Stimulated activated naive CD4-positive, alpha-beta T cell treated with Interleukin-2 at 50 U/mL for 16 hours (primary cell): Measurements from ENCODE around the gene ALDH1L2.
A peak's percentile ranks its signal among the peaks of the same experiment; 100 is the strongest.

Source experiments
- DNase-seq: peaks from one replicate; lab custom pipeline; 2025; lab: John Stamatoyannopoulos, UW

The ALDH1L2 gene

GRCh38 chr12:105083551-105084105, 630 bp downstream of the ALDH1L2 start:
- DNase-seq, result no peak

- no peak for DNase-seq
These were observed 1.2 kb downstream of the ALDH1L2 start for GRCh38 chr12:105083031-105083430.

GRCh38 chr12:105078712-105079570, 5.3 kb downstream of the ALDH1L2 start:
- no peak for DNase-seq

GRCh38 chr12:105077435-105077834, 6.8 kb downstream of the ALDH1L2 start:
- no peak for DNase-seq

GRCh38 chr12:105076913-105077312, 7.3 kb downstream of the ALDH1L2 start:
- DNase-seq, result no peak

- DNase-seq, result no peak
These were observed 8.2 kb downstream of the ALDH1L2 start for GRCh38 chr12:105076098-105076497.

- DNase-seq, result no peak
These were observed 11.3 kb downstream of the ALDH1L2 start for GRCh38 chr12:105072888-105073488.

GRCh38 chr12:105071981-105072380, 12.3 kb downstream of the ALDH1L2 start:
- no peak for DNase-seq

- DNase-seq, result no peak
These were observed 14.1 kb downstream of the ALDH1L2 start for GRCh38 chr12:105069936-105070702.

GRCh38 chr12:105067511-105068031, 16.7 kb downstream of the ALDH1L2 start:
- no peak for DNase-seq

GRCh38 chr12:105064564-105065178, 19.6 kb downstream of the ALDH1L2 start:
- DNase-seq, result no peak

- DNase-seq, result no peak
These were observed 23.4 kb downstream of the ALDH1L2 start for GRCh38 chr12:105060715-105061378.

- no peak for DNase-seq
These were observed 27.1 kb downstream of the ALDH1L2 start for GRCh38 chr12:105057174-105057573.

- DNase-seq, result peak; percentile 57
These were observed 31.1 kb downstream of the ALDH1L2 start for GRCh38 chr12:105053116-105053572.

GRCh38 chr12:105051981-105052380, 32.3 kb downstream of the ALDH1L2 start:
- no peak for DNase-seq

- DNase-seq, result no peak
These were observed 35.9 kb downstream of the ALDH1L2 start for GRCh38 chr12:105048315-105048714.

GRCh38 chr12:105047308-105047707, 37.0 kb downstream of the ALDH1L2 start:
- no peak for DNase-seq

GRCh38 chr12:105041186-105041585, 43.1 kb downstream of the ALDH1L2 start:
- no peak for DNase-seq

- no peak for DNase-seq
These were observed 43.8 kb downstream of the ALDH1L2 start for GRCh38 chr12:105040476-105040875.

GRCh38 chr12:105036937-105037649, 47.2 kb downstream of the ALDH1L2 start:
- DNase-seq, result no peak
